Mesenteric fat pad (tissue), 1 donor: ENCODE results near the gene PDF. TPM values are rescaled to one million over a fixed set of nuclear protein-coding genes. Genes with fewer than 3 reads are reported as not detected.

Source experiments
- DNase-seq: peaks from one replicate; pipeline ENCODE4 v3.0.0-alpha.2; 2020; ENCODE audit warnings: low spot score
- total RNA-seq: library from RNA; stranded (reverse); fragmentation: NEBNext Ultra II Directional; extraction: Animal tissue kit (Norgen Biotek cat#: 25700); gene quantifications from one replicate; pipeline ENCODE4 v1.2.1, GENCODE V29; 2021
- donor health status: DM: yes; HTN: yes; CAD: no.

Gene PDF
- total RNA-seq, 1 donor from 2014 or later: 14.8 TPM

- DNase-seq: no peak
These were observed 45.1 kb downstream of the PDF start for GRCh38 chr16:69285240-69285639.

- DNase-seq: no peak
These were observed 46.5 kb downstream of the PDF start for GRCh38 chr16:69283851-69284250.

- no peak for DNase-seq
These were observed 53.0 kb downstream of the PDF start for GRCh38 chr16:69277413-69277812.

Other genes starting within 250 kb of the PDF start
- 0.77 TPM for gene HAS3, start 224.9 kb downstream of the PDF start, total RNA-seq
- gene CHTF8, start 198.0 kb downstream of the PDF start, total RNA-seq: 84.5 TPM
- gene UTP4, start 197.9 kb downstream of the PDF start, total RNA-seq: 57.4 TPM
- 49.2 TPM for gene SNTB2, start 143.4 kb downstream of the PDF start, total RNA-seq
- 36.3 TPM for gene VPS4A, start 19.2 kb downstream of the PDF start, total RNA-seq
- gene COG8, start 9.0 kb upstream of the PDF start, total RNA-seq: 25.0 TPM
- 32.8 TPM for gene NIP7, start 9.2 kb upstream of the PDF start, total RNA-seq
- 1.2 TPM for gene TMED6, start 21.2 kb upstream of the PDF start, total RNA-seq
- 30.6 TPM for gene TERF2, start 55.4 kb upstream of the PDF start, total RNA-seq
- 62.5 TPM for gene CYB5B, start 94.0 kb upstream of the PDF start, total RNA-seq
- gene NFAT5, start 235.4 kb upstream of the PDF start, total RNA-seq: 48.3 TPM